Measurements from ENCODE around the gene ZNF728.

GRCh38 chr19:23049256-23049655 lies 46.3 kb upstream of the ZNF728 start:
- TF ChIP-seq POLR2AphosphoS5 (IDR thresholded peaks at IDR 0.05; ENCODE audit: borderline replicate concordance, low read depth, low read length) (no peak), EZH2 (IDR thresholded peaks at IDR 0.05) (no peak)
